ENCODE data around the gene IL1RL2.

The IL1RL2 gene

GRCh38 chr2:102176172-102176571, 10.7 kb upstream of the IL1RL2 start:
- no peak for TF ChIP-seq POLR2AphosphoS5 (IDR thresholded peaks at IDR 0.05; ENCODE audit: low read depth, low read length)
- TF ChIP-seq SIN3A (IDR thresholded peaks at IDR 0.05; ENCODE audit: borderline replicate concordance, insufficient read depth, low read length), result no peak
- no peak for TF ChIP-seq REST (IDR thresholded peaks at IDR 0.05; ENCODE audit: insufficient read depth in 1 of 2, low read depth in 2 of 2, low read length in 2 of 2)
- no peak for TF ChIP-seq TAF1 (IDR thresholded peaks at IDR 0.05; ENCODE audit: borderline replicate concordance, insufficient read depth, low read length)
- no peak for TF ChIP-seq FOXP2 (optimal IDR thresholded peaks at IDR 0.05; ENCODE audit: borderline replicate concordance, extremely low read depth, extremely low read length, insufficient read depth)

- TF ChIP-seq POLR2AphosphoS5 (IDR thresholded peaks at IDR 0.05; ENCODE audit: low read depth, low read length) (no peak), FOXP2 (optimal IDR thresholded peaks at IDR 0.05; ENCODE audit: borderline replicate concordance, extremely low read depth, extremely low read length, insufficient read depth) (no peak), REST (IDR thresholded peaks at IDR 0.05; ENCODE audit: insufficient read depth in 1 of 2, low read depth in 2 of 2, low read length in 2 of 2) (no peak), SIN3A (IDR thresholded peaks at IDR 0.05; ENCODE audit: borderline replicate concordance, insufficient read depth, low read length) (no peak), TAF1 (IDR thresholded peaks at IDR 0.05; ENCODE audit: borderline replicate concordance, insufficient read depth, low read length) (no peak)
These were observed 8.9 kb upstream of the IL1RL2 start for GRCh38 chr2:102177814-102178478.

- TF ChIP-seq TAF1 (IDR thresholded peaks at IDR 0.05; ENCODE audit: borderline replicate concordance, insufficient read depth, low read length) (no peak), SIN3A (IDR thresholded peaks at IDR 0.05; ENCODE audit: borderline replicate concordance, insufficient read depth, low read length) (no peak), POLR2AphosphoS5 (IDR thresholded peaks at IDR 0.05; ENCODE audit: low read depth, low read length) (no peak), FOXP2 (optimal IDR thresholded peaks at IDR 0.05; ENCODE audit: borderline replicate concordance, extremely low read depth, extremely low read length, insufficient read depth) (no peak), REST (IDR thresholded peaks at IDR 0.05; ENCODE audit: insufficient read depth in 1 of 2, low read depth in 2 of 2, low read length in 2 of 2) (no peak)
These were observed 7.8 kb upstream of the IL1RL2 start for GRCh38 chr2:102179061-102179460.

GRCh38 chr2:102179788-102180686, 6.8 kb upstream of the IL1RL2 start:
- TF ChIP-seq TAF1 (IDR thresholded peaks at IDR 0.05; ENCODE audit: borderline replicate concordance, insufficient read depth, low read length) (no peak), FOXP2 (optimal IDR thresholded peaks at IDR 0.05; ENCODE audit: borderline replicate concordance, extremely low read depth, extremely low read length, insufficient read depth) (no peak), SIN3A (IDR thresholded peaks at IDR 0.05; ENCODE audit: borderline replicate concordance, insufficient read depth, low read length) (no peak), POLR2AphosphoS5 (IDR thresholded peaks at IDR 0.05; ENCODE audit: low read depth, low read length) (no peak), REST (IDR thresholded peaks at IDR 0.05; ENCODE audit: insufficient read depth in 1 of 2, low read depth in 2 of 2, low read length in 2 of 2) (no peak)

Measured in PFSK-1 (cell line).